ENCODE measurements around the gene DUSP14.
"Not testable (repeated sequence)": the region's sequence is repeated elsewhere in the genome, so short reads cannot be mapped to it uniquely, and the experiment has no call there.

Gene DUSP14

GRCh38 chr17:37485938-37486570 lies 3.6 kb upstream of the DUSP14 start:
- no peak for DNase-seq (ENCODE audit: low read depth in 3 of 3)

- DNase-seq (ENCODE audit: low read depth in 3 of 3): no peak
Measured at GRCh38 chr17:37488009-37488604, 1.6 kb upstream of the DUSP14 start.

GRCh38 chr17:37488607-37489196 lies 989 bp upstream of the DUSP14 start:
- peak; percentile 39 to 62 (median 59) for DNase-seq (ENCODE audit: low read depth in 3 of 3)

- DNase-seq (ENCODE audit: low read depth in 3 of 3): peak; percentile 54 to 61 (median 60)
Measured at GRCh38 chr17:37490022-37490587, 414 bp downstream of the DUSP14 start.

- DNase-seq (ENCODE audit: low read depth in 3 of 3): no peak
Measured at GRCh38 chr17:37490638-37491614, 1.2 kb downstream of the DUSP14 start.

GRCh38 chr17:37492167-37492566 lies 2.5 kb downstream of the DUSP14 start:
- DNase-seq (ENCODE audit: low read depth in 3 of 3): no peak

GRCh38 chr17:37493249-37494027 lies 3.7 kb downstream of the DUSP14 start:
- DNase-seq (ENCODE audit: low read depth in 3 of 3): no peak

- DNase-seq (ENCODE audit: low read depth in 3 of 3): no peak
Measured at GRCh38 chr17:37494401-37494831, 4.7 kb downstream of the DUSP14 start.

GRCh38 chr17:37494971-37495370 lies 5.3 kb downstream of the DUSP14 start:
- DNase-seq (ENCODE audit: low read depth in 3 of 3): no peak

- no peak for DNase-seq (ENCODE audit: low read depth in 3 of 3)
Measured at GRCh38 chr17:37500378-37500777, 10.7 kb downstream of the DUSP14 start.

- DNase-seq (ENCODE audit: low read depth in 3 of 3): no peak
Measured at GRCh38 chr17:37502009-37502936, 12.6 kb downstream of the DUSP14 start.

GRCh38 chr17:37503148-37503547 lies 13.5 kb downstream of the DUSP14 start:
- no peak for DNase-seq (ENCODE audit: low read depth in 3 of 3)

GRCh38 chr17:37505333-37505732 lies 15.6 kb downstream of the DUSP14 start:
- no peak for DNase-seq (ENCODE audit: low read depth in 3 of 3)

GRCh38 chr17:37506678-37507077 lies 17.0 kb downstream of the DUSP14 start:
- DNase-seq (ENCODE audit: low read depth in 3 of 3): no peak

- no peak for DNase-seq (ENCODE audit: low read depth in 3 of 3)
Measured at GRCh38 chr17:37507111-37507510, 17.4 kb downstream of the DUSP14 start.

GRCh38 chr17:37510056-37510455 lies 20.4 kb downstream of the DUSP14 start:
- no peak for DNase-seq (ENCODE audit: low read depth in 3 of 3)

GRCh38 chr17:37511642-37512041 lies 22.0 kb downstream of the DUSP14 start:
- not testable (repeated sequence) for DNase-seq (ENCODE audit: low read depth in 3 of 3)

- no peak for DNase-seq (ENCODE audit: low read depth in 3 of 3)
Measured at GRCh38 chr17:37512442-37513068, 22.9 kb downstream of the DUSP14 start.

- DNase-seq (ENCODE audit: low read depth in 3 of 3): no peak
Measured at GRCh38 chr17:37513711-37514110, 24.0 kb downstream of the DUSP14 start.

All from stimulated activated CD4-positive, alpha-beta T cell treated with anti-CD3 and anti-CD28 coated beads, TNF-alpha, amount 100 ng/mL, for 48 hours (primary cell).